CD4-positive, CD25-positive, alpha-beta regulatory T cell (primary cell): ENCODE data around the gene S100A4. TPM values are rescaled to one million over a fixed set of nuclear protein-coding genes. Genes with fewer than 3 reads are reported as not detected.
"Not testable (repeated sequence)": the region's sequence is repeated elsewhere in the genome, so short reads cannot be mapped to it uniquely, and the experiment has no call there.

ENCODE experiments used
- ATAC-seq, 2 donors: fragments of 150-1000 bp; cut with Tn5 transposase; one replicate each; pipeline ENCODE4 v1.10.0; 2021; ENCODE audit warnings: low read depth in 2 of 2, moderate number of reproducible peaks in 2 of 2, moderate library complexity in 1 of 2
- DNase-seq, 3 donors: peaks; one replicate each; pipeline versions ENCODE4 v3.0.0 to v3.0.0-alpha.2; 2012 to 2022; ENCODE audit warnings: mixed read lengths in 1 of 3
- H3K27ac ChIP-seq: one replicate; pipeline ENCODE4 v1.7.0; 2013; ENCODE audit warnings: mild to moderate bottlenecking, low read length; ENCODE audit not compliant: insufficient read depth, poor library complexity, severe bottlenecking
- H3K27me3 ChIP-seq: one replicate; pipeline ENCODE4 v1.7.0; 2013; ENCODE audit warnings: low read length; ENCODE audit not compliant: control insufficient read depth, insufficient read depth
- H3K36me3 ChIP-seq: one replicate; pipeline ENCODE4 v1.7.0; 2013; ENCODE audit warnings: mild to moderate bottlenecking, low read length, moderate library complexity; ENCODE audit not compliant: control insufficient read depth, insufficient read depth
- H3K4me1 ChIP-seq: 2 replicates; pipeline ENCODE4 v1.7.0; 2013; ENCODE audit warnings: mild to moderate bottlenecking, low read length; ENCODE audit not compliant: insufficient read depth, control insufficient read depth, poor library complexity, severe bottlenecking
- H3K4me3 ChIP-seq: one replicate; pipeline ENCODE4 v1.7.0; 2013; ENCODE audit warnings: low read depth, mild to moderate bottlenecking, low read length, moderate library complexity
- H3K9me3 ChIP-seq, 2 experiments: 1 replicate in 1 of 2; 2 replicates in 1 of 2; pipeline ENCODE4 v1.7.0; 2013; ENCODE audit warnings: low read length in 2 of 2, mild to moderate bottlenecking in 1 of 2, moderate library complexity in 1 of 2; ENCODE audit not compliant: control insufficient read depth in 2 of 2
- H3K27ac Mint-ChIP-seq, 3 donors: one replicate each; pipeline ENCODE4 v1.8.0; 2020 to 2022; ENCODE audit warnings: mild to moderate bottlenecking in 3 of 3, mixed read lengths in 3 of 3, moderate library complexity in 2 of 3
- H3K27me3 Mint-ChIP-seq: one replicate; pipeline ENCODE4 v1.8.0; 2022; ENCODE audit warnings: mild to moderate bottlenecking, mixed read lengths
- H3K36me3 Mint-ChIP-seq: one replicate; pipeline ENCODE4 v1.8.0; 2020; ENCODE audit warnings: mixed read lengths
- H3K4me1 Mint-ChIP-seq, 4 donors: one replicate each; pipeline ENCODE4 v1.8.0; 2020 to 2022; ENCODE audit warnings: mixed read lengths in 4 of 4, mild to moderate bottlenecking in 1 of 4
- H3K4me3 Mint-ChIP-seq, 4 donors: one replicate each; pipeline ENCODE4 v1.8.0; 2020 to 2022; ENCODE audit warnings: mild to moderate bottlenecking in 4 of 4, mixed read lengths in 4 of 4, moderate library complexity in 3 of 4
- H3K9me3 Mint-ChIP-seq, 7 donors: one replicate each; pipeline ENCODE4 v1.8.0; 2020 to 2022; ENCODE audit warnings: mixed read lengths in 7 of 7, mild to moderate bottlenecking in 3 of 7, moderate library complexity in 2 of 7
- polyA plus RNA-seq, 4 donors: library from polyadenylated mRNA; unstranded; fragments of 300-500 nt; fragmentation: Illumina TruSeq; gene quantifications; one replicate each; pipeline ENCODE4 v1.2.3, GENCODE V29; 2021
- total RNA-seq: library from RNA; stranded (reverse); gene quantifications from one replicate; pipeline ENCODE4 v1.2.3, GENCODE V29; 2022

S100A4 gene
- total and polyA plus RNA-seq, 5 donors from 2014 or later: 928 to 4,309 (median 2,680) TPM

DNA sequence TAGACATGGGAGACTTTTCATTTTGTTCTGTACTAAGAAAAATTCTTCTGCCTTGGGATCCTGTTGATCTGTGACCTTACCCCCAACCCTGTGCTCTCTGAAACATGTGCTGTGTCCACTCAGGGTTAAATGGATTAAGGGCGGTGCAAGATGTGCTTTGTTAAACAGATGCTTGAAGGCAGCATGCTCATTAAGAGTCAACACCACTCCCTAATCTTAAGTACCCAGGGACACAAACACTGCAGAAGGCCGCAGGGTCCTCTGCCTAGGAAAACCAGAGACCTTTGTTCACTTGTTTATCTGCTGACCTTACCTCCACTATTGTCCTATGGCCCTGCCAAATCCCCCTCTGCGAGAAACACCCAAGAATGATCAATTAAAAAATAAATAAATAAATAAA is 37.9 kb upstream of the S100A4 start:
- not testable (repeated sequence) for H3K27ac Mint-ChIP-seq, H3K4me3 Mint-ChIP-seq, H3K36me3 ChIP-seq, H3K4me1 ChIP-seq, H3K9me3 ChIP-seq, DNase-seq, ATAC-seq, H3K4me1 Mint-ChIP-seq, H3K27me3 ChIP-seq, H3K4me3 ChIP-seq, H3K27ac ChIP-seq, H3K36me3 Mint-ChIP-seq, H3K9me3 Mint-ChIP-seq
- peaks cover 40% of the 10 kb centered on the region for H3K27me3 Mint-ChIP-seq

DNA sequence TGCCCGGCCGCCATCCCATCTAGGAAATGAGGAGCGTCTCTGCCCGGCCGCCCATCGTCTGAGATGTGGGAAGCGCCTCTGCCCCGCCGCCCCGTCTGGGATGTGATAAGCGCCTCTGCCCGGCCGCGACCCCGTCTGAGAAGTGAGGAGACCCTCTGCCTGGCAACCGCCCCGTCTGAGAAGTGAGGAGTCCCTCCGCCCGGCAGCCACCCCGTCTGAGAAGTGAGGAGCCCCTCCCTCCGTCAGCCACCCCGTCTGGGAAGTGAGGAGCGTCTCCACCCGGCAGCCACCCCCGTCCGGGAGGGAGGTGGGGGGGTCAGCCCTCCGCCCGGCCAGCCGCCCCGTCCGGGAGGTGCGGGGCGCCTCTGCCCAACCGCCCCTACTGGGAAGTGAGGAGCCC is 37.2 kb upstream of the S100A4 start:
- not testable (repeated sequence) for H3K27ac Mint-ChIP-seq, H3K4me3 Mint-ChIP-seq, H3K4me1 Mint-ChIP-seq, DNase-seq, H3K4me1 ChIP-seq, ATAC-seq, H3K9me3 ChIP-seq, H3K9me3 Mint-ChIP-seq, H3K36me3 ChIP-seq, H3K4me3 ChIP-seq, H3K27me3 ChIP-seq, H3K36me3 Mint-ChIP-seq, H3K27ac ChIP-seq
- H3K27me3 Mint-ChIP-seq: peaks cover 38% of the 10 kb centered on the region

DNA sequence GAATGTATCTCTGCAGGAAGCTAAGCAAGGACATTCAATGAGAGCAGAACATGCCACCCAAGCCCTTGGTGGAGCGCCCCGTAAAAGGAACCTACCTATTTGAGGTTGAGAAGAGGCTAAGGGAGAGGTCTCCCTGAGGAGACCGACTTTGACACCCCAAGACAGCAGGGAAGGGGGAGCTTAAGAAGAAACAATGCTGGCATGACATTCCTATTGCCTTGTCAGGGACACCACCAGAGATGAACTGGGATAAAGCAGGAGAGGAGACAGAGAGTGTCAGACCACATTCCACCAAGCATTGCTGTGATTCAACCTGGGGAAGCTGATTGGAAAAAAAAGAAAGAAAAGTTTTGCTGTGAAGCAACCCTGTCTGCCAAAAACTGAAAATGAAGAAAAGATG is 33.3 kb upstream of the S100A4 start:
- Histone ChIP-seq H3K36me3 (no peaks in the 10 kb centered on the region), H3K27ac (no peak overlapping the region), H3K4me1 (no peaks in the 10 kb centered on the region), H3K9me3 (no peaks in the 10 kb centered on the region), H3K27me3 (peaks cover 14% of the 10 kb centered on the region), H3K4me3 (no peak overlapping the region)
- H3K27ac Mint-ChIP-seq: no peak overlapping the region
- H3K36me3 Mint-ChIP-seq: no peaks in the 10 kb centered on the region
- H3K9me3 Mint-ChIP-seq: no peaks in the 10 kb centered on the region
- no peak overlapping the region for H3K4me3 Mint-ChIP-seq
- no peak for DNase-seq
- no peak for ATAC-seq
- no peaks in the 10 kb centered on the region for H3K4me1 Mint-ChIP-seq
- H3K27me3 Mint-ChIP-seq: peaks cover 33% of the 10 kb centered on the region

DNA sequence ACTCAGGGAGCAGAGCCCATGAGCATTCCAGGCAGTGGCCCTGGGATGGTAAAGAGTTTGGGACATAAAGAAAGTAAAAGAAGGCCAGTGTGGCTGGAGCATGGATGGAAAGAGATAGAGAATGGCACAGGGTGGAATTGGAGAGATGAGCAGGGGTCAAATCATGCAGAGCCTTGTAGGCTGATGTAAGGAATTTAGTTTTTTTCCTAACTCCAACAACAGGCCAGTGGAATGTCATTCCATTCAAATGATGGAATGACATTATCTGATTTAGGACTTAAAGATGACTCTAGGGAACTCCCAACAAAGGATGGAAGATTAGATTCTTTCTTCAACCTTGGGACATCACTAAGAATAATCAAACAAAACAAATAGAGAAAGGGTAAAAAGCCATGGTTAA is 32.9 kb upstream of the S100A4 start:
- Mint-ChIP-seq H3K36me3 (no peaks in the 10 kb centered on the region), H3K27ac (peak overlapping the region in 1 of 3 donors; percentile 39), H3K4me1 (no peaks in the 10 kb centered on the region), H3K27me3 (peaks cover 33% of the 10 kb centered on the region), H3K4me3 (no peak overlapping the region), H3K9me3 (no peaks in the 10 kb centered on the region)
- no peaks in the 10 kb centered on the region for H3K9me3 ChIP-seq
- H3K4me1 ChIP-seq: no peaks in the 10 kb centered on the region
- no peak overlapping the region for H3K27ac ChIP-seq
- ATAC-seq (no peak), DNase-seq (no peak)
- H3K27me3 ChIP-seq: peaks cover 14% of the 10 kb centered on the region
- no peak overlapping the region for H3K4me3 ChIP-seq
- H3K36me3 ChIP-seq: no peaks in the 10 kb centered on the region

DNA sequence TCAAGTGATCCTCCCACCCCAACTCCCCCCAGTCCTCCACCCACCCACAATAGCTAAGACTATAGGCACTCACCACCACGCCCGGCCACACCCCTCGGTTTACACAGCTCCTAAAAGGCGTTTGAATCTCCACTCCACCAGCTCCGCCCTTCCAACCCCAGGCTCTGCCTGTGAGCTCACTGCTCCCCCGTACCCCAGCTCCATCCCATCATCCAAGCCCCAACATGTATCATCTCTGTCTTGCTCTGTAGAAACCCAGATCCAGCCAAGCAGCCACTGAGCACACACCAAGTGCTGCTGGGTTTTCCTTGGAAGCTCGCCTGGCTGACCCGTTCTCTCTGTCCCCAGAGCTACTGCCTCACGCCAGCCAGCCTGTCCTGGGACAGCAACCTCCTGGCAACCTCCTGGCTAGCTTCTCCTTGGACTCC is 32.0 kb upstream of the S100A4 start:
- no peaks in the 10 kb centered on the region for H3K9me3 ChIP-seq
- DNase-seq (no peak), ATAC-seq (no peak)
- Mint-ChIP-seq H3K27me3 (peaks cover 35% of the 10 kb centered on the region), H3K9me3 (no peaks in the 10 kb centered on the region), H3K36me3 (no peaks in the 10 kb centered on the region), H3K27ac (peak overlapping the region in 1 of 3 donors; percentile 37), H3K4me3 (no peak overlapping the region), H3K4me1 (peaks cover 0 to 6% (median 1%) of the 10 kb centered on the region in 4 donors)
- no peak overlapping the region for H3K4me3 ChIP-seq
- peaks cover 14% of the 10 kb centered on the region for H3K27me3 ChIP-seq
- no peak overlapping the region for H3K27ac ChIP-seq
- no peaks in the 10 kb centered on the region for H3K36me3 ChIP-seq
- no peaks in the 10 kb centered on the region for H3K4me1 ChIP-seq

DNA sequence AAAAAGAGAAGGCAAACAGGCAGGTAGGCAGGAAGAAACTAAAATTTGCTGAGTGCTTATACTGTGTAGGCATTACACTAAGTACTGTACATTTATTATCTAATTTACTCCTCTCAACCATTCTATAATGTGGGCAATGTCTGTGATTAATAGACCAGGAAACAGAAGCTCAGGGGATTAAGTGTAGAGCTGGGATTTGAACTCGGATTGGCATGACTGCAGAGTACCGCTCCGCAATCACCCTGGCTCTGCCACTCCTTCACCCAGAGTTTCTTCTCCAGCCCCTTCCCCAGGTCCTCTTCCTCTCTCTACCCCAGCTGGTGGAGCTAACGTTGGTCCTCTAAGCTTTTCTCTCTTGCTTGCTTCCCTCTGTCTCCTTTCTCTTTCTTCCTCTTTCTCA is 31.5 kb upstream of the S100A4 start:
- Histone ChIP-seq H3K4me1 (no peaks in the 10 kb centered on the region), H3K27me3 (peaks cover 14% of the 10 kb centered on the region), H3K9me3 (no peaks in the 10 kb centered on the region), H3K4me3 (no peak overlapping the region), H3K27ac (no peak overlapping the region), H3K36me3 (no peaks in the 10 kb centered on the region)
- ATAC-seq (no peak), DNase-seq (no peak)
- no peak overlapping the region for H3K27ac Mint-ChIP-seq
- no peaks in the 10 kb centered on the region for H3K9me3 Mint-ChIP-seq
- no peak overlapping the region for H3K4me3 Mint-ChIP-seq
- H3K4me1 Mint-ChIP-seq: peaks cover 0 to 9% (median 2%) of the 10 kb centered on the region in 4 donors
- no peaks in the 10 kb centered on the region for H3K36me3 Mint-ChIP-seq
- H3K27me3 Mint-ChIP-seq: peaks cover 37% of the 10 kb centered on the region

DNA sequence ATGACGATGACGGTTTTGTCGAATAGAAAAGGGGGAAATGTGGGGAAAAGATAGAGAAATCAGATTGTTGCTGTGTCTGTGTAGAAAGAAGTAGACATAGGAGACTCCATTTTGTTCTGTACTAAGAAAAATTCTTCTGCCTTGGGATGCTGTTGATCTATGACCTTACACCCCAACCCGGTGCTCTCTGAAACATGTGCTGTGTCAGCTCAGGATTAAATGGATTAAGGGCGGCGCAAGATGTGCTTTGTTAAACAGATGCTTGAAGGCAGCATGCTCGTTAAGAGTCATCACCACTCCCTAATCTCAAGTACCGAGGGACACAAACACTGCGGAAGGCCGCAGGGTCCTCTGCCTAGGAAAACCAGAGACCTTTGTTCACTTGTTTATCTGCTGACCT is 29.9 kb upstream of the S100A4 start:
- peaks cover 14% of the 10 kb centered on the region for H3K27me3 ChIP-seq
- H3K36me3 Mint-ChIP-seq, DNase-seq, H3K4me3 ChIP-seq, H3K9me3 Mint-ChIP-seq, H3K9me3 ChIP-seq, ATAC-seq, H3K4me1 Mint-ChIP-seq, H3K27ac Mint-ChIP-seq, H3K4me3 Mint-ChIP-seq, H3K4me1 ChIP-seq, H3K36me3 ChIP-seq, H3K27ac ChIP-seq: not testable (repeated sequence)
- peaks cover 37% of the 10 kb centered on the region for H3K27me3 Mint-ChIP-seq

DNA sequence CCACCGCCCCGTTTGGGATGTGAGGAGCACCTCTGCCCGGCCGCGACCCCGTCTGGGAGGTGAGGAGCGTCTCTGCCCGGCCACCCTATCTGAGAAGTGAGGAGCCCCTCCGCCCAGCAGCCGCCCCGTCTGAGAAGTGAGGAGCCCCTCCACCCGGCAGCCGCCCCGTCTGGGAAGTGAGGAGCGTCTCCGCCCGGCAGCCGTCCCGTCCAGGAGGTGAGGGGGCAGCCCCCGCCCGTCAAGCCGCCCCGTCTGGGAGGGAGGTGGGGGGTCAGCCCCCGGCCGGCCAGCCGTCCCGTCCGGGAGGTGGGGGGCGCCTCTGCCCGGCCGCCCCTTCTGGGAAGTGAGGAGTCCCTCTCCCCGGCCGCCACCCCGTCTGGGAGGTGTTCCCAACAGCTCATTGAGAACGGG is 29.5 kb upstream of the S100A4 start:
- H3K27me3 ChIP-seq: peaks cover 14% of the 10 kb centered on the region
- not testable (repeated sequence) for H3K4me1 Mint-ChIP-seq, ATAC-seq, H3K4me3 ChIP-seq, DNase-seq, H3K9me3 Mint-ChIP-seq, H3K4me3 Mint-ChIP-seq, H3K27ac ChIP-seq, H3K9me3 ChIP-seq, H3K36me3 Mint-ChIP-seq, H3K36me3 ChIP-seq, H3K27ac Mint-ChIP-seq, H3K4me1 ChIP-seq
- peaks cover 36% of the 10 kb centered on the region for H3K27me3 Mint-ChIP-seq
